GM18867 (cell line): ENCODE results near the gene HIBADH.
"Not testable (repeated sequence)": the region's sequence is repeated elsewhere in the genome, so short reads cannot be mapped to it uniquely, and the experiment has no call there.

Experiments used
- ATAC-seq: cut with Tn5 transposase; IDR thresholded peaks from one replicate; pipeline ENCODE4 v1.9.1; 2021; ENCODE audit warnings: mild to moderate bottlenecking, moderate library complexity; ENCODE audit not compliant: unreplicated experiment

The HIBADH gene

DNA sequence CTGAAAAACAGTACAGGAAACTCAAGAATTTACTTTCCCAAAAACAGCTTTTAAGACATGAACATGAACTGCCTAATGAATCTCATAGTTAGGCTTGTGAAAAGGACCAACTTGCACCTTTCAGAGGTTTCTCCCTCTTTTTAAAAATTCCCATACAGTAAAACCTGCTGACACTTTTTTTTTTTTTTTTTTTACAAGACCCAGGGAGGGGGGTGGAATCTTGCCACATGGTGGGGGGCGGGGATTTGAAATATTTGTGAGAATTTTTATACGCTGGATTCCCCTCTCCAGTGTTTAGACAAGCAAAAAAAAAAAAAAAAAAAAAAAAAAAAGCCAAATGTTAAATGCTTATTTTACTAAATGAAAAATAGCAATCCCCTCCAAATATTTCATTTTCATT, 57.4 kb downstream of the HIBADH start:
- no peak for ATAC-seq

- no peak for ATAC-seq
These were observed 58.9 kb downstream of the HIBADH start for GRCh38 chr7:27603813-27604212.

DNA sequence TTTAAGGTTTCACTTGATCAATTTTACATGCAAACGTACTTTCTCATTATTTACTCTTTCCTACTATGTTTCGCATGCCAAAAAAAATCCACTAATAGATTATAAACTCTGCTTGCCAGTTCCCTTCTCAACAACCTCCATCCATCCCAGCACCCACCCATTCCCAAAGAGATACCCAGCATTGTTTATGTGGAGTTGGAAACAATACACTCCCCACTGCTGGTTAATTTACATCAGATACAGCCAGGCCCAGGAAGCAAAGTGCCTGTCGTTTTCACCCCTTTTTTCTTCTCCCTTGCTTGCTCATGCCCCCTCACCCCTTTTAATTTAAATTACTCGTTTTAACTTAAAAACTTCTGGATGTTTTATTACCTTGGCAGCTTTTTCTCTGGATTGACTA, 59.9 kb downstream of the HIBADH start:
- no peak for ATAC-seq

- ATAC-seq, result no peak
These were observed 61.5 kb downstream of the HIBADH start for GRCh38 chr7:27601217-27601616.

DNA sequence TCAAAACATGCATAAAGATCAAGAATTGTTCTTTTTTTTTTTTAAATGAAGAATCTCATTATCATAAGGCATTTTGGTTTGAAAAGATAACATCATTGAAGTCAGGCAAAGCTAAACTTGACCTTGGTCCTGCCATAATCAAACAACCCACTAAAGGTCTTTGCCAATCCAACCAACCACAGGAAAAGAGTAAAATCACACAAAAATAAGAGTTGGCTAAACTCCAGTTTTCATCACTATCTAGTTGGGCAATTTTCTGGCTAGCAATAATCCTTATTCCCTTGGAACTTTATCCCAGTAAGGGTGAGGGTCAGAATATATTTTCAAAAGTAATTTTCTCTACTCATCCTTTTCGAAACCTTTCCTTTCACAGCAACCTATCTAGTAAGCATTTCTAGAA, 62.4 kb downstream of the HIBADH start:
- ATAC-seq, result no peak

DNA sequence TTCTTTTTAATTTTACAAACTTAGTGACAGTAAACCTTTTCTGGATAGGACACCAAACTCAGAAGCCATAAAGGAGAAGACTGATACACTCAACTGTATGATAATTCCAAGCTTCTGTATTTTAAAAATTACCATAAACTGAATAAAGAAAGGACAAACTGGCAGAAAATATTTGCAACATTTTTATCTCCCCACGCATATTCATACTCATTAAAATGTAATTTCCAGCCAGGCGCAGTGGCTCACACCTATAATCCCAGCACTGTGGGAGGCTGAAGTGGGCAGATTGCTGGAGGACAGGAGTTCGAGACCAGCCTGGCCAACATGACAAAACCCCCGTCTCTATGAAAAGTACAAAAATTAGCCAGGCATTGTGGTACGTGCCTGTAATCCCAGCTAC, 67.7 kb downstream of the HIBADH start:
- no peak for ATAC-seq

GRCh38 chr7:27593226-27593625, 69.5 kb downstream of the HIBADH start:
- no peak for ATAC-seq

- ATAC-seq, result no peak
These were observed 72.3 kb downstream of the HIBADH start for GRCh38 chr7:27590416-27590815.

DNA sequence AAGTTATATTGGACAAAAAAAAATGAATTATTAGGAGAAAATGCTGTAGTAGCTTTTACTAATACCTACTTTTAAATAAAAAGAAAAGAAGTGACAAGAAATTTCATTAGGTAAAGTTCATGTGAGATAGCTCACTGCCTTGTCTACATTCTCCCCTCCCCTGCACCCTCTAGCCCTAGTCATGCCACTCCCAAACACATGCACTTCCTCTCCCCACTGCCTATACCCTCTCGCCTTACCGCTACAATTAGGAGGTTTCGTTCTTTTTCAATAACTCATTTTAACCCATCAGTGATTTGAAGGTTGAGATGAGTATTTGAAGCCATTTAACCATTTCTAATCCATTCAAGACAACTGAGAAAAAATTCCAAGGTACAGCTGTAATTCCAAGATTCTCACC, 75.3 kb downstream of the HIBADH start:
- ATAC-seq, result peak; percentile 47

GRCh38 chr7:27586825-27587224, 75.9 kb downstream of the HIBADH start:
- peak; percentile 97 for ATAC-seq

GRCh38 chr7:27585781-27586447, 76.8 kb downstream of the HIBADH start:
- no peak for ATAC-seq

DNA sequence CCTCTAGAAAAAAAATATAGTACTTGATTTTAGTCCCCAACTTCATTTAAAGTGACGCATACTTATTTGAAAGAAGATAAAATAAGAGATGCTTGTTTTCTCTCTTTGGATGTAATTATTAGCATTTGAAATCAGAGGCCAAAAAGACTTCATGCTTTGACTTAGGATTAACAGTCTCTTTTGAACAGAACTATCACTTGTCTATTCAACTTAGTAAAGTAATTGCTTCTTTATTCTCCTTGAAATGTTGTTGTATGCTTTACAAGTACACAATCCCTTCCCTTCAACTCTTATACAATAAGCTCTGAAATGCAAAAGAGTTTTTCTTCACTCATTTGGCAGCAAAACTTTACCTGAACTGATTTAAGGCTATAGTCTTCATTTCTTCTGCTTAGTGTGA, 80.8 kb downstream of the HIBADH start:
- no peak for ATAC-seq

DNA sequence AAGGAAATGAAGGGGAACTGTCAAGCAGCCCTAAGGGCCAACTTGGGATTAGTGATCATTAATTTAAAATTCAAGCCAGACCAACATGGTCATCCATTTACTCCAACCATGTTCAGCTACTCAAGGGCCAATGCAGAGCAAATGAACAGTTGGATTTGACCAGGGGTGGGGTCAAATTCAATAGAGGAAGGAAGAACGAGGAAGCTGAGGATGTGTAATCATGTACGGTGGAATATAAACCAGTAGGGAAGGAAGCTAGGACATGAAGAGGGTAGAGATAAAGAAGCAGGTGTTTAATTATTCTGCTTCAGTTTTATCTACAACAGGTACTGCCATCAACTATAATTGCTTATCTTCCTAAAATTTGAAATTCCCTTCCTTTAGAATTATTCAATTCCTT, 81.6 kb downstream of the HIBADH start:
- ATAC-seq, result no peak

GRCh38 chr7:27579565-27579964, 83.1 kb downstream of the HIBADH start:
- ATAC-seq, result no peak

GRCh38 chr7:27578169-27578568, 84.5 kb downstream of the HIBADH start:
- ATAC-seq, result not testable (repeated sequence)

DNA sequence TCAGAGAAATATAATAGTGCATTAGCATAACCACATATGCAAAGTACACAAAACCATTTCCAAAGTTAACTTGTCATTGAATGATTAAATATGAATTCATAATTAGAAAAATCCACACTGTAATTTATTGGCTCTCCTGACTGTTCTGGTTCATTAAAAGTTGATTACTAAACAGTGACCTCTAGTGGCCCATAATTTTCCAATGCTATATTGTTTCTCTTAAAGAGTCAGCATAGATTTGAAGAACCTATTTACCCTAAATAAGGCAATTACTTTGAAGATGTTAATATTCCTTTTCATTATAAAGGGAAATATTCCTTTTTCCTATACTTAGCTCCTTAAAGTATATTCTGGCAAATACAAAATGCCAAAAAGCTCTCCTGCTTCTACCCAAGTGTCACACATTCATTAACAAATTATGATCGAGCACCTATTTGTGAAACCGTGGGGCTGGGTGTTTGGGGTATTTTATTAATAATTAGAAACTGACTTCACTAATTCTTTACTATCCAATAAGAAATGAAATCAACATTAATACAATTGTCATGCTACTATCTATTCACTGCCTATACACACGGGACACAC, 86.2 kb downstream of the HIBADH start:
- ATAC-seq, result no peak

DNA sequence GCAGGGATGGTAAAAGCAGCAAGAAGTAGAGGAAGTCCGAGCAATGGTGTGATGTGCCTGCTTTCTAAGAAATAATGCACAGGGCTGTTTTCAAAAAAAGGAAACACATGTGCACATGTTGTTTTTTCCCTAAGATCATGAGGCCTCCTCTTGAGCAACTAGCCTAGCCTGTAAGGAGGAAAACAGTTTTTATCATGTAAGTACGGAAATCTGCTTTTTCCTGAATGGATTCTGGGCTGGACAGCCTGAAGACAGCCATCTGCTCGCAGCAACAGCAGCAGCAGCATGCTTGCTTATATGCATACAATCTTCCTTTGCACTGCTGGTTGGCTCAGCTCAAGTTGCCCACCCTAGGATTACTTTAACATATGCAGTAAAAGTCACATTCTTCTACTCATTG, 87.1 kb downstream of the HIBADH start:
- ATAC-seq, result no peak

- ATAC-seq, result no peak
These were observed 93.6 kb downstream of the HIBADH start for GRCh38 chr7:27569106-27569505.

DNA sequence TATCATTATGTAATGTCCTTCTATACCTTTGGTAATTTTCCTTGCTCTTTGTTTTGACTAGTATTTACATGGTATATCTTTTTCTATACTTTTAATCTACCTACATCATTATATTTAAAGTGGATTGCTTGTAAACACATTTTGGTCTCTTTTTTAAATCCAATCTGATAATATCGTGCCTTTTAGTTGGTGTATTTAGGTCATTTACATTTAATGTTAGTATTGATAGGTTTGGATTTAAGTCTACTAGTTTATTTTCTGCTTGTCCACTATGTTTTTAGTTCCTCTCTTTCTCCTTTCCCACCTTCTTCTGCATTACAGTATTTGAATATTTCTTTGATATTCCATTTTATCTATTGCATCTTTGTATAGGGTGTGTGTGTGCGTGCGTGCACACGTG, 95.4 kb downstream of the HIBADH start:
- ATAC-seq, result no peak

DNA sequence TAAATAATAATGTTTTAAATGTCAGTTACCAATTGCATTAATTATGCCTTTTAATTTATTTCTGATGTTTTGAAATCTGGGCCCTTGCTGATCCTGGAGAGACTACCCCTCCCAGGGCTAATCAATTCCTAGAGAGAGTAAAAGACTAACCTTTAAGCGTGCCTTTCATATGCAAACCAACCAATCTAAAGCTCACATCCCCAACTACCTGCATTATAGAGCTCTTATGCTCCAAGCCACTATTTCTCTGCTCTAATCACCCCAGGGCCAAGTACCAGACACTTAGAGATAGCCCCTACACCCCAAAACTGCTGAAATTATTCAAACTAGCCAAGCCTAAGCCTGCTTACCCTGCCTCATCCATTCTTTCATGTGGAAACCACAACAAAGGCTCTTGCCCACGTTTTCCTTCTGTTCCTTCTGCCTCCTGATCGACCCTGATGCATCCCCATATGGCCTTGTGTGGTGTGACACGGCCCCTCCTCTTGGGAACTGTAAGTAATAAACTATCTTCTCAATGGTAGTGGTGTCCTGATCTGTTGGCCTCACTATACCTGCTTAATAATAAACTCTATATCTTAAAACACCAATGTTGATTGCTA, 97.7 kb downstream of the HIBADH start:
- no peak for ATAC-seq

DNA sequence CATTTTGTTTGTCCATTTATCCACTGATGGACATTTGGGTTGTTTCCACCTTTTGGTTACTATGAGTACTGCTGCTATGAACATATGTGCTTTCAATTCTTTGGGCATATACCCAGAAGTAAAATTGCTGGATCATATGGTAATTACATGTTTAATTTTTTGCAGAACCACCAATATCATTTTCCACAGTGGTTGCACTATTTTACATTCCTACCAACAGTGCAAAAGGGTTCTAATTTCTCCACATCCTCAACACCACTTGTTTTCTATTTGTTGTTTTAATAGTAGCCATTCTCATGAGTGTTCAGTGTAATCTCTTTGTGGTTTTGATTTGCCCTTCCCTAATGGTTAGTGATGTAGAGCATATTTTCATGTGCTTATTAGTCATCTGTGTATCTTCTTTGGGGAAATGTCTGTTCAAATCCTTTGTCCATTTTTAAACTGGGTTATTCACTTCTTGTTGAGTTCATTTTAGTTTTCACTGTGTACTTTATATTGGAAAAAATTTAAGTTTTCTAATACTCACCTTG, 101.9 kb downstream of the HIBADH start:
- no peak for ATAC-seq

- no peak for ATAC-seq
These were observed 107.0 kb downstream of the HIBADH start for GRCh38 chr7:27555670-27556069.
